Left colon (tissue), 2 donors: Measurements from ENCODE around the gene ADAMTS17. TPM values are rescaled to one million over a fixed set of nuclear protein-coding genes. Genes with fewer than 3 reads are reported as not detected.

Experiments
- ATAC-seq: fragments of 200-7000 bp; cut with Tn5 transposase; one replicate; pipeline ENCODE4 v1.9.1; 2020; ENCODE audit warnings: mild to moderate bottlenecking, moderate library complexity
- DNase-seq, 2 donors: peaks; one replicate each; pipeline ENCODE4 v3.0.0-alpha.2; 2020
- intact Hi-C, 2 donors: fragments of 100-400 bp; cut with DNase I in 1 of 2; cut with micrococcal nuclease in 1 of 2; formaldehyde crosslinking; loops; one replicate each; pipeline versions ENCODE4 v1.11.2 to v1.14.0; 2022; cut with DNase I, micrococcal nuclease
- total RNA-seq, 2 donors: library from RNA; stranded (reverse); fragmentation: NEBNext Ultra II Directional; extraction: Animal tissue kit (Norgen Biotek cat#: 25700); gene quantifications; one replicate each; pipeline ENCODE4 v1.2.1, GENCODE V29; 2021
- donor health status: DM: no; HTN: no; CAD: no.
- donor health status: DM: yes; HTN: yes; CAD: no.

The ADAMTS17 gene
- total RNA-seq, 2 donors from 2014 or later: 5.9 to 7.4 TPM

DNA sequence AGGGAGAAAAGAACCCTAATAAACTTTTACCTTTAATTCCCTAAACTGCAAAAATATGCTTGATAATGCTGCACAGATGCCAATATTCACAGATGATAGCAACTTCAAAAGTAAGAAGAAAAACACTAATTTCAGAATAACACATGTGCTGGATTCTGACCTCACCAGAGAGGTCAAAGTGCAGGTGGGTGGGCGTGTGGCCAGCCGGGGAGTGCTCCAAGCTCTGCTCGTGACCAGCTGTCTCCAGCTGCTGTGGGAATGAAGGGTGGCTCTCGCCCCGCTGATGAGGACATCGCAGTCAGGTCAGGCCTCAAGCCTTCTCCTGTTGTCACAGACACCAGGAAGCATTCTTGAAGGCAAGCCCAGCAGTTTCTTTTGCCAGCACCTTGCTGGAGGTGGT, 57.1 kb downstream of the ADAMTS17 start:
- DNase-seq (peak in 1 of 2 donors; percentile 45), ATAC-seq (peak; percentile 44)
- intact Hi-C loops: no loop called here

- ATAC-seq: no peak
These were observed 57.6 kb downstream of the ADAMTS17 start for GRCh38 chr15:100284191-100284590.

GRCh38 chr15:100281096-100281917, 60.5 kb downstream of the ADAMTS17 start:
- intact Hi-C loops: no loop called here
- DNase-seq (no peak), ATAC-seq (no peak)

More at GRCh38 chr15:100284191-100284590, 57.6 kb downstream of the ADAMTS17 start:
- DNase-seq: no peak
- intact Hi-C loops: no loop called here

DNA sequence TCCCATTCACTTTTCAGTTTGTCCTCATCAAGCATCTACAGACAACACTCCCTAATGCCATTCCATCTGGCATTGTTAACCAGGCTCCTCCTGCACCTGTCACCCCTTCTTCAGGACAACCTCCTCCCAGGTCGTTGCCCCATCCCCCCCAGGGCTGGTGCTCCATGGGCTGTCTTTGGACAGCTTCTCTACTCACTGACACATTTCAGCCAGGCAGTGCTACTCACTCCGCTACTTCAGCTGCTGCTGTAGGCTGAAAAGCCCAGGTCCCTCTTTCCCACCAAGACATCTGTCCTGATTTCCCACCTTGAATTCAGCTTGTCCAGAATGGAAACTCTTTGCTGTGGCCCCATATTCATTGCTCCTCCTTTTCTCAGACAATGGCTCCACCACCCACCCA, 61.9 kb downstream of the ADAMTS17 start:
- no peak for ATAC-seq
- no peak for DNase-seq
- intact Hi-C loops: no loop called here

DNA sequence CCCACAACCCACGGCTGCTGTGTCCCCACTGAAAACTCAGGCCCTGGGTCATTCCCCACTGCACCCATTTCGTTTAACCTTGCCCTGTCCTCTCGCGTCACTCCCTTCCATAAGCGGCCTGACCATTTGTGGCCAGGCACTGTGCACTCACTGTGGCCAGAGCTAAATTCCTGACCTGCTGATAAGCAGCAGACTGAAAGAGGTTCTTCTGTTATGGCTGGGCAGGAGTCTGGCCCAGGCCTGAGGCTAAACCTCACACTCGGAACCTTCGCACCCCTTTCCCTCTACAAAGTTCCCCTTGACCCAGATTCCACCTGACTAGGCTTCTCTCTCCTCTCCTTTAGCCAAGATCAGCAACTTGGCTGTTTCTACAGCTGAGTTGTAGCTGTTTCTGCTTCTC, 62.3 kb downstream of the ADAMTS17 start:
- intact Hi-C loops: no loop called here
- ATAC-seq (no peak), DNase-seq (no peak)

- DNase-seq (no peak), ATAC-seq (no peak)
- intact Hi-C loops: no loop called here
These were observed 63.0 kb downstream of the ADAMTS17 start for GRCh38 chr15:100278596-100279380.

DNA sequence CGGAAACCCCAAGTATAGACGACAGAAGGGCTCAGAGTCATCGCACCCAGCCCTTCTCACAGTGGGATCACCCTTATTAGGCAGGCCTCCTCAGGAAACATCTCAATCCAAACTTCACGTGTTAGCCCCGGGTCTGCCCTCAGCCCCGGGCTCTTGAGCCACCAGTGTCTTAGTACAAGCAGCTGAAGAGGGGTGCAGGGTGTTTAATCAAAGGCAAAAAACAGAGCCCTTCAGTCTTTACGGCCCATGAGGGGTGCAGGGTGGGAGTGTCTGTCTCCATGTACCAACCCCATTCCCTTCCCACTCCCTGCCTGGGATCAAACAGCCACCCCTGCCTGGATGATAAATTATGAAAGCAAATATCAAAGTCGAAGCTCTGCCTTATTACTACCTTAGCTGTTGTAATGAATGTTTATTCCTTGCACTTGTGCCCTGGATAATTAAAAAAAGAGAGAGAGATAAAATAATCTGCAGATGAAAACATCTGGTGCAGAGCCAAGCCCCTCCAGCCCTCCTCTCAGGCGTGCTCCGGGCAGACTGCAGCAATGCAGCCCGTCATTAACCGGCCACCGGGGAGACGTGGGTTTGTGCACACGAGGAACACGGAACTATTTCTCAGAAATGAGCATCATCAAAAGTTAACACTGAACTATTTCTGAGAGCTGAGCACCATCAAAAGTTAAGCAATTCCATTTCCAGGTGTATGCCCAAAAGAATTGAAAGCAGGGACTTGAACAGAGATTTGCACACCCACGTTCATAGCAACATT, 64.5 kb downstream of the ADAMTS17 start:
- intact Hi-C loops: no loop called here
- no peak for DNase-seq
- ATAC-seq: no peak

GRCh38 chr15:100276506-100276905, 65.3 kb downstream of the ADAMTS17 start:
- intact Hi-C loops: no loop called here
- no peak for DNase-seq
- ATAC-seq: no peak

DNA sequence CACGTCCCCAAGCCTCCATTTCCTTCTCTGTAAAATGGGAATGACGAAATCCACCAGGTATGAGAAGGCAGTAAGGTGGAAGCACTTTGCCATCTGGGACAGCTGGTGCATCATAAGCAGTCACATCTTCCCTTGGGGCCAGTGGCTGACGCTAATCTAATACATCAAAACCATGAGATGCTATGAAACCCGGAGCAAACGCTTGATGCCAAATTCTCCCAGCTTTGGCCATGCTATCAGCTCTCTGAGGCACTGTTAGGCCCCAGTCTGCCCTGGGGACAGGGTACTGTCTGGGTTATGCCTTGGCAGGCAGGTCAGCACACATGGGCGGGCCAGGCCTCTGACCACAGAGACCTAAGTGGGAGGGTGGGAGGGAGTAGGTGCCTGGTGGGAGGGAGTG, 66.1 kb downstream of the ADAMTS17 start:
- intact Hi-C loops: no loop called here
- no peak for DNase-seq
- no peak for ATAC-seq

GRCh38 chr15:100269831-100270230, 71.9 kb downstream of the ADAMTS17 start:
- no peak for ATAC-seq
- intact Hi-C loops: no loop called here
- DNase-seq: no peak

DNA sequence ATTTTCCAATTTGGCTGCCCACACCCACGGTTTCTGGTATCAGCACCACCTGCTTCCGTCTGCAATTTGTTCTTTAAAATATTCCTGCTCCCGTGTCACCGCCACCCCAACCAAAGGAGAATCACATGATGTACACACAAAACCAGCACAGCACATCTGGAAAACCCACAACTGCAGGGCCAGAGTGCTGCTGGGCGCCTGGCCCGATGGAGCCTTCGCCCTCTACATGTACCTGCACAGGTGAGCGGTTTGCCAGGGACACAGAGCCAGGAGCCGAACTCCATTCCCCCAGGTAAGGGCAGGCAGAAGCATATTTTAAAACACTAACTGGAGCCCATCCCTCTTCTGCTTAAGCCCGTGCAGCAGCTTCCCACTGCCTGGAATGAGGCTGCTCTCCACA, 75.6 kb downstream of the ADAMTS17 start:
- intact Hi-C loops: no loop called here
- no peak for DNase-seq
- ATAC-seq: no peak

GRCh38 chr15:100265641-100266035, 76.1 kb downstream of the ADAMTS17 start:
- DNase-seq: no peak
- intact Hi-C loops: no loop called here
- ATAC-seq: no peak

DNA sequence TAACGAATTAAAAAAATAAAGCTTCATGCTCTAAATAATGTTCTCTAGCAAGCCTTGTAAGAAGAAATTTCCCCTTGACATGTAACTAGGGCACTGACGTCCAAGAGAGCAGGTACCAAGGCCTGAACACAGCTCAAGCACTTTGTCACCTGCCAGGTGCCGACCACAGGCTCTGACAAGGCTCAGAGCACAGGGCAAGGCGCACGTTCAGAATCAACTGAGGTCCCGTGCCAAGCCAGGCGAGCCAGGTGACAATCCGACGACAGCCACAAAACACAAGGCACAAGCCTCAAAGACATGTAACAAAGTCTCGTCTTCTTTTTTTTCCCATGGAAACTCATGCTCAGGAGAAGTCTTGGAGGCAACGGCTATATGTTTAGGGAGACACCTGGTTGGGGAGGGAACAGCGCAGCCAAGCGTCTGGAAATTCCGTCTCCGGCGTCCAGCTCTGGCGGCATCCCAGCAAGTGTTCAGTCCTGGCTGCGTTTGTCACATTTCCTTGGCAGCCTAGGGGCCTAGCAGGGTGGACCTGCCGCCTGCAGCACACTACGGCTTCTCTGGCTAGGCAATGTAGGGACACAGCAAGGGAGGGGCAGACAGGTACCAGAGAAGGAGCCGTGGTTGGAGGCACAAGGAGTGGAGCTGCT, 76.7 kb downstream of the ADAMTS17 start:
- intact Hi-C loops: no loop called here
- ATAC-seq (no peak), DNase-seq (no peak)

GRCh38 chr15:100263721-100264455, 77.9 kb downstream of the ADAMTS17 start:
- intact Hi-C loops: no loop called here
- no peak for DNase-seq
- no peak for ATAC-seq

DNA sequence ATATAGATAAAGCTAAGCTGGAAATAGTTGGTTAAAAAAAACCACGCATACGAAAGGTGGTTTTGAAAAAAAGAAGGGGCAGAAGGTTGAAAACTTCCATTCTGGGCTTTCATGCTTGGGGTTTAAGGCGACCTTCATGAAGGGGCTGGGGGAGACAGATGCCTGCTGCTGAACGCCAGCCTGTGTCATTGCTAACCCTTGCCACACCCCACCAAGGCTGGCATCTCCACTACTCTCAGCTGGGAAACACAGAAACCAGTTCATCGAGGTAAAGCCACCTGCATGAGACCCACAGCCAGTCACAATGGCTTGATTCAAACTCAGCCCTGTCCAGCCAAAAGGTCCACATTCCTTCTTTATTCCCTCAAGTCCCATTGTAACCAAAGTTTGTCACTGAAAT, 78.7 kb downstream of the ADAMTS17 start:
- intact Hi-C loops: no loop called here
- no peak for ATAC-seq
- DNase-seq: no peak

- no peak for DNase-seq
- no peak for ATAC-seq
- intact Hi-C loops: no loop called here
These were observed 80.2 kb downstream of the ADAMTS17 start for GRCh38 chr15:100261302-100262240.

DNA sequence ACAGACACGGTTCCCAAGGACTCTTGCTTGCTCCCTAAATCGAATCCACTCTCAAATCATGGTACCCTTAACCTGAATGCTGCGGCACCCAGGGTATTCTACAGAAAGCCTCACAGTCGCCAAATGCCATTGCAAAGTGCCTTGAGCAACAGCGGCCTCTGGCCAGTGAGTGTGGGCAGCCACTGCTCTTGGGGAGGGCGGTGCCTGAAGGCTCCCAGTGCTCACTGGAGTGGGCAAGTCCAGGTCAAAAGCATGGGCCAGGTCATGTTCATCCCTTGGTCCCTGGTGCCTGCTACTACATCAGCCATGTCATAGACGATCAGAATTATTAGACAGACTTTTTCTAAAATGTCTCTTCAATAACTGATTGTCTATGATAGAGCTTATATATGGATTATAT, 82.5 kb downstream of the ADAMTS17 start:
- no peak for DNase-seq
- intact Hi-C loops: no loop called here

More for the DNA sequence above, 82.5 kb downstream of the ADAMTS17 start:
- ATAC-seq: no peak
